Loucy (cell line): ENCODE data around the gene BAG1.

Experiments used
- H2AFZ ChIP-seq: fragments of 200-600 bp; sonication (generic); 2 replicates; pipeline ENCODE4 v1.6.0; 2016; ENCODE audit warnings: antibody characterized with exemption, mild to moderate bottlenecking, low read length, moderate library complexity
- H3F3A ChIP-seq: fragments of 200-600 bp; 2 replicates; pipeline ENCODE4 v1.6.0; 2016; ENCODE audit warnings: antibody characterized with exemption, low read depth, mild to moderate bottlenecking
- H3K27me3 ChIP-seq: fragments of 200-600 bp; sonication (generic); 2 replicates; pipeline ENCODE4 v1.6.1; 2014; ENCODE audit warnings: low read length, mild to moderate bottlenecking; ENCODE audit not compliant: insufficient read depth, poor library complexity, severe bottlenecking
- H3K36me3 ChIP-seq: fragments of 200-600 bp; sonication (generic); 2 replicates; pipeline ENCODE4 v1.6.1; 2016; ENCODE audit warnings: low read length; ENCODE audit not compliant: insufficient read depth
- H3K4me1 ChIP-seq: fragments of 200-600 bp; sonication (generic); 2 replicates; pipeline ENCODE4 v1.5.1; 2014; ENCODE audit warnings: low read length, mild to moderate bottlenecking; ENCODE audit not compliant: insufficient read depth, poor library complexity, severe bottlenecking
- H3K4me2 ChIP-seq: fragments of 200-600 bp; sonication (generic); 2 replicates; pipeline ENCODE4 v1.6.0; 2014; ENCODE audit warnings: antibody characterized with exemption, low read length, low read depth, mild to moderate bottlenecking; ENCODE audit not compliant: poor library complexity, severe bottlenecking
- H3K4me3 ChIP-seq: fragments of 200-600 bp; sonication (generic); 2 replicates; pipeline ENCODE4 v1.5.1; 2014; ENCODE audit warnings: low read length, mild to moderate bottlenecking, mixed read lengths; ENCODE audit not compliant: poor library complexity, severe bottlenecking
- H3K79me2 ChIP-seq: fragments of 200-600 bp; sonication (generic); 2 replicates; pipeline ENCODE4 v1.6.1; 2014; ENCODE audit warnings: low read length; ENCODE audit not compliant: insufficient read depth
- H3K9ac ChIP-seq: fragments of 200-600 bp; sonication (generic); 2 replicates; pipeline ENCODE4 v1.6.0; 2014; ENCODE audit warnings: mild to moderate bottlenecking, low read depth, low read length, moderate library complexity; ENCODE audit not compliant: poor library complexity, severe bottlenecking
- H3K9me2 ChIP-seq: fragments of 200-600 bp; sonication (generic); replicated peaks from 2 replicates; pipeline ENCODE4 v1.6.1; 2016; ENCODE audit warnings: low read depth, low read length, mixed read lengths
- H3K9me3 ChIP-seq: fragments of 200-600 bp; sonication (generic); 2 replicates; pipeline ENCODE4 v1.6.1; 2014; ENCODE audit warnings: mild to moderate bottlenecking, antibody characterized with exemption, low read length, low read depth; ENCODE audit not compliant: insufficient read depth
- H4K20me1 ChIP-seq: fragments of 200-600 bp; sonication (generic); 2 replicates; pipeline ENCODE4 v1.6.0; 2014; ENCODE audit warnings: antibody characterized with exemption, low read length, mild to moderate bottlenecking; ENCODE audit not compliant: insufficient read depth, poor library complexity, severe bottlenecking
- CTCF ChIP-seq: fragments of 200-600 bp; sonication (generic); conservative IDR thresholded peaks from 2 replicates; pipeline ENCODE4 v1.5.1; 2014; ENCODE audit warnings: mild to moderate bottlenecking, antibody characterized with exemption, low read length
- EZH2phosphoT487 ChIP-seq: fragments of 200-600 bp; IDR thresholded peaks from 2 replicates; pipeline ENCODE4 v1.6.1; 2018; ENCODE audit warnings: antibody characterized with exemption, mild to moderate bottlenecking, moderate library complexity, borderline replicate concordance

The BAG1 gene

GRCh38 chr9:33242609-33243134 lies 21.8 kb downstream of the BAG1 start:
- Histone ChIP-seq H3K36me3 (no peaks in the 10 kb centered on the region), H3K9me2 (no peaks in the 10 kb centered on the region), H3K4me1 (peaks cover 28% of the 10 kb centered on the region), H3K9me3 (no peaks in the 10 kb centered on the region), H3K27me3 (no peaks in the 10 kb centered on the region), H2AFZ (no peak overlapping the region), H3F3A (peaks cover 4% of the 10 kb centered on the region), H3K4me2 (no peak overlapping the region), H3K9ac (no peak overlapping the region), H4K20me1 (no peaks in the 10 kb centered on the region), H3K4me3 (no peak overlapping the region), H3K79me2 (no peaks in the 10 kb centered on the region)
- TF ChIP-seq CTCF: no peak
- TF ChIP-seq EZH2phosphoT487: no peak

- TF ChIP-seq CTCF (no peak), EZH2phosphoT487 (no peak)
- Histone ChIP-seq H3K4me2 (peak overlapping the region; percentile 68), H3K4me1 (peaks cover 28% of the 10 kb centered on the region), H4K20me1 (no peaks in the 10 kb centered on the region), H3F3A (peaks cover 4% of the 10 kb centered on the region), H2AFZ (no peak overlapping the region), H3K9me3 (no peaks in the 10 kb centered on the region), H3K9me2 (no peaks in the 10 kb centered on the region), H3K4me3 (no peak overlapping the region), H3K79me2 (no peaks in the 10 kb centered on the region), H3K9ac (no peak overlapping the region), H3K27me3 (no peaks in the 10 kb centered on the region), H3K36me3 (no peaks in the 10 kb centered on the region)
These were observed 23.2 kb downstream of the BAG1 start for GRCh38 chr9:33241298-33241697.

- no peaks in the 10 kb centered on the region for H3K9me3 ChIP-seq
- H3K4me1 ChIP-seq: peaks cover 28% of the 10 kb centered on the region
- peaks cover 4% of the 10 kb centered on the region for H3F3A ChIP-seq
- H3K9me2 ChIP-seq: no peaks in the 10 kb centered on the region
- H3K4me3 ChIP-seq: peak within 1 kb of the TSS; percentile 53
- no peaks in the 10 kb centered on the region for H4K20me1 ChIP-seq
- no peak within 1 kb of the TSS; the same call in 1 of the 2 replicates for H2AFZ ChIP-seq
- no peak for TF ChIP-seq CTCF
- TF ChIP-seq EZH2phosphoT487: no peak
- H3K79me2 ChIP-seq: no peaks in the 10 kb centered on the region
- no peaks in the 10 kb centered on the region for H3K27me3 ChIP-seq
- H3K36me3 ChIP-seq: no peaks in the 10 kb centered on the region
- H3K4me2 ChIP-seq: peak within 1 kb of the TSS; percentile 68
- peak within 1 kb of the TSS; percentile 64 for H3K9ac ChIP-seq
These were observed 24.6 kb downstream of the BAG1 start, which contains the start of gene SPINK4 for GRCh38 chr9:33239921-33240320. SPINK4 (plus strand) TSS chr9:33240167; CDS start chr9:33240209, 42 bp downstream.
